ENCODE results near the gene TADA2B. TPM values are rescaled to one million over a fixed set of nuclear protein-coding genes. Genes with fewer than 3 reads are reported as not detected.

The TADA2B gene
- total and polyA plus RNA-seq, 2 of the 4 experiments (the other 2 are of a cell fraction) = 6.1 to 8.6 TPM

- Histone ChIP-seq H4K8ac (ENCODE audit: low read depth in 2 of 2, low read length in 2 of 2) (no peak overlapping the region), H4K91ac (ENCODE audit: insufficient read depth, low read depth, low read length) (no peak overlapping the region), H3K9me3 (ENCODE audit: control insufficient read depth, insufficient read depth, low read length) (no peaks in the 10 kb centered on the region), H3K27ac (ENCODE audit: insufficient read depth, low read length) (no peak overlapping the region), H2AFZ (replicated peaks; ENCODE audit: low read length, poor library complexity) (no peak overlapping the region), H4K5ac (ENCODE audit: low read depth, low read length) (no peak overlapping the region), H3K4me3 (ENCODE audit: insufficient read depth, low read depth, low read length) (no peak overlapping the region), H3K4me1 (ENCODE audit: control insufficient read depth, insufficient read depth, low read length) (no peaks in the 10 kb centered on the region), H3K14ac (replicated peaks; ENCODE audit: low read depth, low read length) (no peak overlapping the region), H2AK5ac (ENCODE audit: low read depth, low read length) (no peak overlapping the region), H3K56ac (ENCODE audit: extremely low read depth, insufficient read depth, low read length) (no peak overlapping the region), H2BK5ac (ENCODE audit: low read depth, low read length, poor library complexity, severe bottlenecking) (no peak overlapping the region), H2AK9ac (replicated peaks; ENCODE audit: low read depth, low read length, poor library complexity) (no peak overlapping the region), H3K4me2 (ENCODE audit: low read depth, low read length) (no peak overlapping the region), H3K9ac (ENCODE audit: low read depth, low read length) (no peak overlapping the region), H2BK20ac (ENCODE audit: low read depth, low read length) (no peak overlapping the region), H3K36me3 (ENCODE audit: control insufficient read depth, insufficient read depth, low read length) (peaks cover 62% of the 10 kb centered on the region), H2BK120ac (ENCODE audit: low read depth, low read length) (no peak overlapping the region), H3K4ac (ENCODE audit: low read depth, low read length) (no peak overlapping the region), H3K18ac (ENCODE audit: low read depth, low read length) (no peak overlapping the region), H3K27me3 (ENCODE audit: control insufficient read depth, insufficient read depth, low read length) (no peaks in the 10 kb centered on the region), H2BK15ac (ENCODE audit: low read depth, low read length) (no peak overlapping the region), H4K20me1 (ENCODE audit: insufficient read depth, low read length) (peaks cover 10% of the 10 kb centered on the region), H3K23ac (ENCODE audit: low read depth, low read length) (no peak overlapping the region), H3K9me1 (ENCODE audit: insufficient read depth, low read length) (peaks cover 5% of the 10 kb centered on the region), H3K79me1 (ENCODE audit: low read depth in 1 of 2, low read length in 2 of 2) (peaks cover 36 to 57% of the 10 kb centered on the region in 2 experiments)
- BruUV-seq (replicated peaks) = no TSS peak
- ATAC-seq (ENCODE audit: low read depth) (no peak), DNase-seq (no peak)
- ChIA-PET CTCF (no interaction called here), POLR2A (ENCODE audit: unreplicated experiment) (no interaction called here)
- dilution Hi-C loops (cut with HindIII; ENCODE audit: low sequenced_read_pairs, unreplicated experiment) (no loop called here), in situ Hi-C loops (cut with MboI; ENCODE audit: low sequenced_read_pairs) (no loop called here), intact Hi-C loops (cut with micrococcal nuclease) (no loop called here)
- no peak for TF ChIP-seq MAZ (IDR thresholded peaks at IDR 0.05; ENCODE audit: borderline replicate concordance, low read depth, low read length)
- no peak for TF ChIP-seq ELK1 (IDR thresholded peaks at IDR 0.05; ENCODE audit: borderline replicate concordance, low read depth, low read length)
- TF ChIP-seq FOS (IDR thresholded peaks at IDR 0.05; ENCODE audit: low read depth, low read length) = no peak
- TF ChIP-seq RAD21 (IDR thresholded peaks at IDR 0.05; ENCODE audit: low read length) = no peak
- TF ChIP-seq CEBPB (IDR thresholded peaks at IDR 0.05; ENCODE audit: low read depth, low read length) = no peak
- TF ChIP-seq BHLHE40 (IDR thresholded peaks at IDR 0.05; ENCODE audit: low read depth, low read length) = no peak
- no peak for TF ChIP-seq RCOR1 (IDR thresholded peaks at IDR 0.05; ENCODE audit: insufficient replicate concordance, low read length)
- TF ChIP-seq POLR2A (IDR thresholded peaks at IDR 0.05; ENCODE audit: low read depth, low read length) = no peak
- TF ChIP-seq MXI1 (IDR thresholded peaks at IDR 0.05; ENCODE audit: borderline replicate concordance, low read depth, low read length) = no peak
- TF ChIP-seq, protein P1, sequence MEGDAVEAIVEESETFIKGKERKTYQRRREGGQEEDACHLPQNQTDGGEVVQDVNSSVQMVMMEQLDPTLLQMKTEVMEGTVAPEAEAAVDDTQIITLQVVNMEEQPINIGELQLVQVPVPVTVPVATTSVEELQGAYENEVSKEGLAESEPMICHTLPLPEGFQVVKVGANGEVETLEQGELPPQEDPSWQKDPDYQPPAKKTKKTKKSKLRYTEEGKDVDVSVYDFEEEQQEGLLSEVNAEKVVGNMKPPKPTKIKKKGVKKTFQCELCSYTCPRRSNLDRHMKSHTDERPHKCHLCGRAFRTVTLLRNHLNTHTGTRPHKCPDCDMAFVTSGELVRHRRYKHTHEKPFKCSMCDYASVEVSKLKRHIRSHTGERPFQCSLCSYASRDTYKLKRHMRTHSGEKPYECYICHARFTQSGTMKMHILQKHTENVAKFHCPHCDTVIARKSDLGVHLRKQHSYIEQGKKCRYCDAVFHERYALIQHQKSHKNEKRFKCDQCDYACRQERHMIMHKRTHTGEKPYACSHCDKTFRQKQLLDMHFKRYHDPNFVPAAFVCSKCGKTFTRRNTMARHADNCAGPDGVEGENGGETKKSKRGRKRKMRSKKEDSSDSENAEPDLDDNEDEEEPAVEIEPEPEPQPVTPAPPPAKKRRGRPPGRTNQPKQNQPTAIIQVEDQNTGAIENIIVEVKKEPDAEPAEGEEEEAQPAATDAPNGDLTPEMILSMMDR (conservative IDR thresholded peaks at IDR 0.05; ENCODE audit: low read depth, low read length) = no peak
- no peak for TF ChIP-seq CHD1 (IDR thresholded peaks at IDR 0.05; ENCODE audit: low read depth, low read length)
- no peak for TF ChIP-seq SMC3 (IDR thresholded peaks at IDR 0.05; ENCODE audit: low read depth, low read length)
- WGBS, 2 experiments (ENCODE audit: extremely low coverage in 2 of 2, insufficient read length in 1 of 2) = no CpG with 5 or more reads among the region's 3 CpGs
These were observed 15.6 kb downstream of the TADA2B start for GRCh38 chr4:7058792-7059191.

Data from IMR-90 (cell line).